NT2/D1 (cell line): ENCODE data around the gene LYRM4.

Experiments
- YY1 ChIP-seq: IDR thresholded peaks from 2 replicates; pipeline ENCODE4 v1.6.1; 2011; ENCODE audit not compliant: insufficient read length, insufficient read depth
- ZNF274 ChIP-seq: IDR thresholded peaks from 2 replicates; pipeline ENCODE4 v1.6.1; 2011; ENCODE audit warnings: mild to moderate bottlenecking, low read depth, low read length

GRCh38 chr6:5257400-5257799 lies 3.4 kb downstream of the LYRM4 start:
- no peak for TF ChIP-seq YY1
- TF ChIP-seq ZNF274, result no peak
